Progenitor cell of endocrine pancreas (in vitro differentiated cells): ENCODE data around the gene SEZ6L. TPM values are rescaled to one million over a fixed set of nuclear protein-coding genes. Genes with fewer than 3 reads are reported as not detected.

Experiments
- DNase-seq: peaks from one replicate; pipeline ENCODE4 v3.0.0; 2021; ENCODE audit warnings: low spot score; ENCODE audit not compliant: unreplicated experiment
- H3K27ac Mint-ChIP-seq: 2 replicates; pipeline ENCODE4 v1.8.0; 2021; ENCODE audit warnings: mild to moderate bottlenecking, moderate library complexity, mixed read lengths
- H3K27me3 Mint-ChIP-seq: 2 replicates; pipeline ENCODE4 v1.8.0; 2021; ENCODE audit warnings: mixed read lengths
- H3K36me3 Mint-ChIP-seq: 2 replicates; pipeline ENCODE4 v1.8.0; 2022; ENCODE audit warnings: mixed read lengths; ENCODE audit not compliant: insufficient read depth
- H3K4me1 Mint-ChIP-seq: 2 replicates; pipeline ENCODE4 v1.8.0; 2021; ENCODE audit warnings: low read depth, mixed read lengths
- H3K4me3 Mint-ChIP-seq: 2 replicates; pipeline ENCODE4 v1.8.0; 2021; ENCODE audit warnings: low read depth, mild to moderate bottlenecking, moderate library complexity, mixed read lengths
- H3K9me3 Mint-ChIP-seq: 2 replicates; pipeline ENCODE4 v1.8.0; 2021; ENCODE audit warnings: low read depth, mixed read lengths
- CTCF ChIP-seq: fragments of 200-600 bp; sonication (generic); IDR thresholded peaks from one replicate; pipeline ENCODE4 v1.5.0; 2021; ENCODE audit warnings: antibody characterized with exemption, mild to moderate bottlenecking; ENCODE audit not compliant: unreplicated experiment
- total RNA-seq: library from RNA; stranded (reverse); gene quantifications from 2 replicates; pipeline ENCODE4 v1.2.1, GENCODE V29; 2021

Gene SEZ6L
- total RNA-seq, 1 donor from 2014 or later, result 26.2 TPM

GRCh38 chr22:26276529-26277160 is 107.4 kb downstream of the SEZ6L start:
- Mint-ChIP-seq H3K9me3 (no peaks in the 10 kb centered on the region), H3K4me3 (no peak overlapping the region), H3K27ac (no peak overlapping the region), H3K27me3 (peaks cover 5% of the 10 kb centered on the region), H3K36me3 (no peaks in the 10 kb centered on the region), H3K4me1 (peaks cover 17% of the 10 kb centered on the region)
- no peak for TF ChIP-seq CTCF
- no peak for DNase-seq

DNA sequence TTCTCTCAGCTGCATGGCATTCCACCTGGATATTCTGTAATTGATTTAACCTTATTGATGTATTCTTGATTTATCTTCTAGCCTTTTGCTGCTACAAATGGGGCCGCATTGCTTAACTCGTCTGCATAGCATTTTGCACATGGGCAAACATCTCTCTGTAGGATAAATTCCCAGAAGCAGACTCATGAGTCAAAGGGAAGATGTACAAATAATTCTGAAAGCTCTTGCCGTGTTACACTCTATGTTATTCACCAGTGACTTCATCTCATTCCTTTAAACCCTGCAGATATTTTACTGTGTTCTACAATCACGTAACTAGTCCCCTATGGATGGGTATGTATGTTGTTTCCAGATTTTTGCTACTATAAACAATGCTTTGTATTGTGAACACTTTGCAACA is 112.7 kb downstream of the SEZ6L start:
- Mint-ChIP-seq H3K4me3 (no peak overlapping the region), H3K27ac (no peak overlapping the region), H3K27me3 (peaks cover 7% of the 10 kb centered on the region), H3K9me3 (no peaks in the 10 kb centered on the region), H3K36me3 (no peaks in the 10 kb centered on the region), H3K4me1 (peaks cover 12% of the 10 kb centered on the region)
- TF ChIP-seq CTCF, result no peak
- DNase-seq, result no peak

DNA sequence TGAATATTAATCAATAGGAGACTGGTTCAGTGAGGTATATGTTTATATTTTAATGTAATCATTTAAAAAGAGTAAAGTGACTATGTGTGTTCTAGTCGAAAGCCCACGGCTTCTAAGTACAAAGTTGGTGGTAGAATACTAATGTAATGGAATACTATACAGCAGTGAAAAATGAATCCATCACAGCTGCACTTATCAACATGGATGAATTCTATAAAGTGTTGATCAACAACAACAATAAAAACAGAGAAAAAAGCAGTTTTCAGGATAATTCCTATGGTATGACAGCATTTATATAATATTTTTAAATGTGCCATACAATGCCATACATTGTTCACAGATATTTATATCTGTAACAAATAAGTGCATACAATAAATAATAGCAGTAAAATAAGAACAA is 114.1 kb downstream of the SEZ6L start:
- H3K9me3 Mint-ChIP-seq, result no peaks in the 10 kb centered on the region
- peaks cover 5% of the 10 kb centered on the region for H3K27me3 Mint-ChIP-seq
- no peak for DNase-seq
- H3K27ac Mint-ChIP-seq, result no peak overlapping the region
- no peaks in the 10 kb centered on the region for H3K36me3 Mint-ChIP-seq
- TF ChIP-seq CTCF, result no peak
- no peak overlapping the region for H3K4me3 Mint-ChIP-seq
- H3K4me1 Mint-ChIP-seq, result peaks cover 4% of the 10 kb centered on the region

DNA sequence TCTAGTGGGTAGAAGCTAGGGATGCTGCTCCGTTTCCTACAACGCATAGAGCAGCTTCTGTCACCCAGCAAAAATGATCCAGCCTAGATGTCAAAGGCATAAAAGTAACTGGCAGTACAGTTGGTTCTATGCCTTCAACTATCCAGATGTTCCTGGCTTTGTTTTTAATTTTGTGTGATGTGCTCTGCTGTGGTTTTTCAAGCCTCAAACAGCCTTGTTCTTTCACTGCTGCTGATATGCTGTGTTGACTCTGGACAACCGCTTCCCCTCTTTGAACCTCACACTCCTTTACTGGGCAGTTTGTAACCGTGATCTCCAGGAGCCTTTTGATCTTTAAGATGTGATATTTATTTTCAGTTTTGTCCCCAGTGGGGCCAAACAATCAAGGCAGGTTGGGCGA is 116.4 kb downstream of the SEZ6L start:
- Mint-ChIP-seq H3K4me3 (no peak overlapping the region), H3K9me3 (no peaks in the 10 kb centered on the region), H3K36me3 (no peaks in the 10 kb centered on the region), H3K4me1 (peaks cover 4% of the 10 kb centered on the region), H3K27me3 (peaks cover 5% of the 10 kb centered on the region), H3K27ac (no peak overlapping the region)
- DNase-seq, result no peak
- no peak for TF ChIP-seq CTCF

GRCh38 chr22:26286091-26286820 is 117.0 kb downstream of the SEZ6L start:
- peaks cover 4% of the 10 kb centered on the region for H3K4me1 Mint-ChIP-seq

More at GRCh38 chr22:26286091-26286820, 117.0 kb downstream of the SEZ6L start:
- no peak overlapping the region for H3K4me3 Mint-ChIP-seq
- TF ChIP-seq CTCF, result no peak
- H3K27me3 Mint-ChIP-seq, result peaks cover 5% of the 10 kb centered on the region
- no peaks in the 10 kb centered on the region for H3K36me3 Mint-ChIP-seq
- no peaks in the 10 kb centered on the region for H3K9me3 Mint-ChIP-seq
- no peak for DNase-seq
- H3K27ac Mint-ChIP-seq, result no peak overlapping the region
